ENCODE data around the gene CENPF.

DNA sequence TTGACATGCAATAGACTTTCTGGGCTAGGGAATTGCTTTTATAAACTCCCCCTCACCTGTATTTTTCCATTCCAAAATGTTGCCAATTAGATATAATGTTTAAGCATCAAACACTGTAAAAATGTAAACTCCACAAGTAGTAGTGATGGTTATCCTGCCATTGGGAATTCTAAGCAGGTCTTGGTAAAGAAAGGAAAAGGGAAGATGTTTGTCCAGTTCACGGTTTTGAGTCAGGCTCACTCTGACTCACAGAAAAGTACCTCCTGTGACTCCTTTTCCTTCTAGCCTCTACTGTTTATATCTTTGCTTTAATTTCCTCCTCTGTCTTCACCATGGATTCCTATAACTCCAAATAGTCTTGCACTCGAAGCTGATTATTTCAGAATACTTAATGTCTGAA is 32.6 kb upstream of the CENPF start:
- TF ChIP-seq, protein P1, sequence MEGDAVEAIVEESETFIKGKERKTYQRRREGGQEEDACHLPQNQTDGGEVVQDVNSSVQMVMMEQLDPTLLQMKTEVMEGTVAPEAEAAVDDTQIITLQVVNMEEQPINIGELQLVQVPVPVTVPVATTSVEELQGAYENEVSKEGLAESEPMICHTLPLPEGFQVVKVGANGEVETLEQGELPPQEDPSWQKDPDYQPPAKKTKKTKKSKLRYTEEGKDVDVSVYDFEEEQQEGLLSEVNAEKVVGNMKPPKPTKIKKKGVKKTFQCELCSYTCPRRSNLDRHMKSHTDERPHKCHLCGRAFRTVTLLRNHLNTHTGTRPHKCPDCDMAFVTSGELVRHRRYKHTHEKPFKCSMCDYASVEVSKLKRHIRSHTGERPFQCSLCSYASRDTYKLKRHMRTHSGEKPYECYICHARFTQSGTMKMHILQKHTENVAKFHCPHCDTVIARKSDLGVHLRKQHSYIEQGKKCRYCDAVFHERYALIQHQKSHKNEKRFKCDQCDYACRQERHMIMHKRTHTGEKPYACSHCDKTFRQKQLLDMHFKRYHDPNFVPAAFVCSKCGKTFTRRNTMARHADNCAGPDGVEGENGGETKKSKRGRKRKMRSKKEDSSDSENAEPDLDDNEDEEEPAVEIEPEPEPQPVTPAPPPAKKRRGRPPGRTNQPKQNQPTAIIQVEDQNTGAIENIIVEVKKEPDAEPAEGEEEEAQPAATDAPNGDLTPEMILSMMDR (IDR thresholded peaks at IDR 0.05; ENCODE audit: low read length): no peak
- no peak for TF ChIP-seq EZH2 (IDR thresholded peaks at IDR 0.05; ENCODE audit: borderline replicate concordance, low read length)

Data from OCI-LY1 (cell line).